Fibroblast of the conjunctiva (primary cell): ENCODE results near the gene PGAM2.

Source experiments
- DNase-seq: peaks from one replicate; pipeline ENCODE4 v3.0.0-alpha.2; 2010; ENCODE audit warnings: low read depth

PGAM2 gene

GRCh38 chr7:44082541-44083207 is 17.3 kb upstream of the PGAM2 start:
- peak; percentile 98 for DNase-seq

DNA sequence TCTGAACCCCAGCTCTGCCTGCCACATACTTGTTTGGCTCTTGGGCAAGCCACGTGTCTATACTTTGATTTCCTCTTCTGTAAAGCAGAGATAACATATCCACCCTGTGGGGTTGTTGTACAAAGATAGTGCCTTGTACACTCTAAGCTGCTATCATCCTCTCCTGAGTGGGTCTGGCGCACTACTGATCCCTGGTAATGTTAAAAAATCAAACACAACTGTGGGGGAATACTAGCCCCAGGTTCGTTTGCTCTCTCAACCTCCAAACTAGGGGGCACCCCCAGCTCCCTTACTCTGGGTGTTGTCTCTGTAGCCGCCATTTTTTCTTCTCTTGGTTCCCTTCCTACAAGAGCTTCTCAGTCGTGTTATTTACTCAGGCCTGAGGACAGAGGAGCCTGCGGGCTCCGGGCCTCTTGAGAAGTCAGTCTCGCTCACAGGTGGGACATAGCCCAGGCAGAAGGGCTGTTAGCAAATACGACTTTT is 15.9 kb upstream of the PGAM2 start:
- no peak for DNase-seq

GRCh38 chr7:44080686-44081265 is 15.4 kb upstream of the PGAM2 start:
- no peak for DNase-seq

DNA sequence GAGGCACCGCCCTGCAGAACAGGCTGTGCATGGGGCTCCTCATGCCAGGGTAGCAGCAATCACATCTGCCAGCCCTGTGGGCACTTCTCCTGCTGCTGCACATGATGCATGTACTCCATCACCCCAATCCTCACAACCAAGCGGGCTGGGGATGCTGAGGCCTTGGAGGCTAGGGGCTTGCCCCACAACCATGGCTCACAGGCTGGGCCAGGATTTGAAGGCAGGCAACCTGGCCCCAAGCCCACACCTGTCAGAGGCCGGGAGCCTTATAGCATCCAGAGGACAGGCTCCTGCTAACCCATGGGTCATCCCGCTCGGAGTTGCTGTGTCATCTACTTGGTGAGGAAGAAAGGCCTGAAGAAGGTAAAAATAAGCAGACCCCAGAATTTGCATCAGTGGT is 14.8 kb upstream of the PGAM2 start:
- DNase-seq: no peak

DNA sequence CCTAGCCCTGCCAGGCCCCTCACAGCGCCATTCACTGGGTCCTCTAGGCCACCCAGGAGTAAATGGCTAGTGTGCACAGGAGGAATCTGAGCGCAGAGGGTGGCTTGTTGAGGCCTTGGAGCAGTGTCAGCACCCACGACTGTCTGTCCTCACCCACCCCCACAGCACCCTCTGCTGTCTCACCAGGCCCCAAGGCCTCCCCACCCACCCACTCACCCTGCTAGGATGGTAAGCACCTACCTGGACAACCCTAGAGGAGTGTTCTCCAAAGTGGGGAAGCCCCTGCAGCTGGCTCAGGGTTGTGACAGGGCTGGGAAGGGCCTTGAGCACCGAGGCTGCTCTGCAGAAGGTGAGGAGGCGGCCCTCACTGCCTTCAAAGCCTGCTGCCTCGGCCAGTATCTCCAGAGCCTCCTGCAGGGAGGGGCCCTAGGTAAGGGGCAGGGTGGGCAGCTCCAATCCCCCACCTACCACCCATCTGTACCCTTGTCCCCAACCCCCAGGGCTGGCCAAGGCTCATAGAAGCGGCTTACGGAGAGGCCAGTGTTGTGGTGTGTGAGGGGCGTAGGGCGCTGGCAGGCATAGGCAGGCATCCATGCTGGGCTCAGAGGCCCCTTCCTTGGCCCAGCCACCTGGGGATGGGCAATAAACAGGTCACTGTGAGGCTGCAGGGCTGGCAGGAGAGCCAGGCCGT is 14.1 kb upstream of the PGAM2 start:
- no peak for DNase-seq

DNA sequence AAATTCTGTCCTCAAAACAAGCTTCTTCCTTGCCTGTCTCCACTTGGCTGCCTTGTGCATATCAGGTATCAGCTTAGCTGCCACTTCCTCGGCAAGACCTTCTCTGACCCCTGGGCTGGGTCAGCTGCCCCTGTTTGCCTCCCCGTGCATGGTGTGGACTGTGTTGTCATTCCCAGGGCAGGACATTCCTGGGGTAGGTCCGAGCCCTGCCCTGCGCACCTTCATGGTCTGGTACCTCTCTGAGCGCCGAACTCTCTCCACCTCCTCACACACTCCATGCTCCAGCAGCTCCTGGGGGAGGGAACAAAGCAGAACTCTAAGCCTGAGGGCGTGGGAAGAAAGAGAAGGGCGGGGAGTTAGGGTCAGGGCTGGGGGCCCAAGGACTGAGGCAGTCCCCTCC is 13.2 kb upstream of the PGAM2 start:
- DNase-seq: no peak

- DNase-seq: no peak
Measured at GRCh38 chr7:44077681-44078091, 12.3 kb upstream of the PGAM2 start.

DNA sequence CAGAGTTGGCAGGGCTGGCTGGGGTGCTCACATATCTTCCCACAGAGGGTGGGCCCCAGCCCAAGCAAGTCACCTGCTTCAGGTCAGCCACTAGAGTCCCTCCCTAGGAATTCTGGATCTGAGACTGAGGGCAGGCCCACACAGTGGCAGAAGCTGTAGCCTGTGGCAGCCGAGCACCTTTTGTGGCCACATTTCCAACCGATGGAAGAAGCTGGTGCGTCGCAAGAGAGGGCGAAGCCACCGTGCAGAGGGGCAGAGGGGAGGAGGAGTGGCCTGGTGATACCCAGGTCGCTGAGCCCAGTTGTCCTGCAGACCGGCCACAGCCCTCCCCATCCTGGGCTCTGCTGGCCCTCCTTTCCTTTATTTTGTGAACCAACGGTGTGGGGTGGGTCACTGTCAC is 11.7 kb upstream of the PGAM2 start:
- DNase-seq: no peak

GRCh38 chr7:44076101-44076895 is 10.9 kb upstream of the PGAM2 start:
- no peak for DNase-seq

- DNase-seq: no peak
Measured at GRCh38 chr7:44075296-44076075, 10.1 kb upstream of the PGAM2 start.

DNA sequence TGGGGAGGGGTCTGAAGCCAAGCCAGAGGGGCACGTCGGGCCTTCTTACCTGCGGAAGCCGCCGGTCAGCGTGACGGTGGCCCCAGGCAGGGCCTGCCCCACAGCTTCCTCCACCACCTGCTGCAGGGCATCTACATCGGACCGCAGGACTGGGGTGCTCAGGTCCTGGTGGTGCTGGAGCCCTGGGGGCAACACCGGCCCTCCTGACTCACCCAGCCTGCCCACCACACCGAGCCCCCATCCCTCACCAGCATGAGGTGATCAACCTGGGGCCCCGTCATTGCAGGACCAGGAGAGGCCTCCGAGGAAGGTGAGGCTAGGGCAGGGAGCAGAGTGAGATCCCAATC is 9.0 kb upstream of the PGAM2 start:
- no peak for DNase-seq

DNA sequence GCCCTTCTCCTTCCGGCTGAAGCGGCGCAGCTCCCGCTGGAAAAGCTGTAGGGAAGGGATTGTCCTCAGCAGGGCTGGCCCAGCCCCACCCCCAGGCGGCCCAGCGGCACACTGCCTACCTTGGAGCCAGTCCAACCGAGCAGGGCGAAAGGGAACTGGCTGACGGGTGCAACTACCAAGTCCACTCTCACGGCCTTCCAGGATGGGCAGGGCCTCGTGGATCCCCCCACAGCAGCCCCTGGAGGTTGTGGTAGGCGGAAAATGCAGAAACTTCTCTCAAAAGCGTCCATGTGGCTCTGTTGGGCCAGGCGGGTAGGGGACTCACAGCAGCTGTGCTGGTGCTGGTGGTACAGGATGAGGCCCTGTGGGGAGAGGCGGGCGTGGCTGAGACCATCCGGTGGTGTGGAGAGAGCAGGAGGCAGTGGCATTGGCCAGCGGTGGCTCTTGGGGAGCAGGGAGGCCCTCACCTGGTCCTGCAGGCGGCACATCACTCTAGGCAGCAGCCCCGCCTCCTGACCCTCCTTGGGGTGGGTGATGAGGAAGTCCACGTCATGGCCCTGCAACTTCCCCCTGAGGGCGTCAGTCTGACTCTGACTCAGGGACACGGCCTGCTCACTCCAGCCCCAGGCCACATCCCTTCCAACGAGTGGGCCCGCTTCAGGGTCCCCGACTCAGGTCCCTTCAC is 8.4 kb upstream of the PGAM2 start:
- DNase-seq: no peak

GRCh38 chr7:44072364-44073231 is 7.2 kb upstream of the PGAM2 start:
- DNase-seq: peak; percentile 75

- no peak for DNase-seq
Measured at GRCh38 chr7:44071726-44072363, 6.5 kb upstream of the PGAM2 start.

DNA sequence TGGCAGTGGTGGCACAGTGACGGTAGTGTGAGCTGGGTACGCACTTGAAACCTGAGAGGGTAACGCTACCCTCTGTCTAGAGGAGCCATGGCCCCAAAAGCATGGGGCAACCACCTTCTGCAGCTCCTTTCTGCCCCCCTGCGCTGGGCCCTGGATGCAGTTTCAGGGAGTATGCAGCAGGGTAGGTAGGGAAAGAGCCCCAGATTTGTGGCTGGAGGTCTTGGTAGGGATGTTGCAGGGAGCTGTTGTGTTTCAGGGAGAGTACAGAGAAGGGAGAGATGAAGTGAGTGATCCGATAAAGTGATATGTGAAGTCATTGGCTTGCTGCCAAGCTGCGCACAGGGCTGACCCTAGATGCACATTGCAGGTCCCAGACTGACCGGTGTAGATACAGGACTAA is 2.7 kb upstream of the PGAM2 start:
- DNase-seq: no peak

DNA sequence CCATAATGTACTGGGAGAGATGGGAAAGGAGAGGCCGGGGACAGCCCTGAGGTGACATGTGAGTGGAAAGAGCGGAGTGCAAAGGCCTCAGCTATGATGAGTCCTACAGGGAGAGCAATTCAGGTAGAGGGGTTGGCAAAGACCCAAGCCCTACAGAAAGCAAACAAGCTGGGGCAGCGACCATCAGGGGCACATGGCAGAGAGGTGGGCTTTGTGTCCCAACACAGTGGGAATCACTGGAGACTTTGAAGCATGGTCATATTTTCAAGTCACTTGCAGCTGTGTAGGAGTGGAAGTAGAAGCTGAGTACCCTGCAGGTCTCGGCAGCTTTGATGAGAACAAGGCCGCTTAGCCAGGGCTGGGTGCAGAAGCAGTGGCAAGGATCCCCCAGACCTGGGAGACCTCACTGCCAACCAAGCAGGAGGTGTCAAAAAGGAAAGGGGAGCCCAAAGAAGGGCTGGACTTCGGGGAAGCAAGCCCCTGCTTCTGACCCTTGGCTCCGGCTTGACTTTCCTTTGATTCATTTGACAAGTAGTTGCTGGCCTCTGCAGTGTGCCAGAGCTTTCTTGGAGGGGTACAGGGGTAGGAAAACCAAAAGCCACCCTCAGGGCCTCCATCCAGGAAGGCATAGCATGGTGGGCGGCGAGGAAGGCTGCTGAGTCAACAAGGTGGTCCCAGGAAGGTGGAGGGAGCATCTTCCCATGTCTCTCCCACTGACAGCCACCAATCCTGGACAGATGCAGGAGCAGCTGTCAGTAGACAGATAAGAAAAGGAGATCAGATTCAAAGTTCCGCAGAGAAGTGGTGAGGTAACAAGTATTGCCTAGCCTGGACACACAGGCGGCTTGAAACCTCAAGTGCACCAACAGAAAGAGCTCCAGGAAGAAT is 1.9 kb upstream of the PGAM2 start:
- no peak for DNase-seq

DNA sequence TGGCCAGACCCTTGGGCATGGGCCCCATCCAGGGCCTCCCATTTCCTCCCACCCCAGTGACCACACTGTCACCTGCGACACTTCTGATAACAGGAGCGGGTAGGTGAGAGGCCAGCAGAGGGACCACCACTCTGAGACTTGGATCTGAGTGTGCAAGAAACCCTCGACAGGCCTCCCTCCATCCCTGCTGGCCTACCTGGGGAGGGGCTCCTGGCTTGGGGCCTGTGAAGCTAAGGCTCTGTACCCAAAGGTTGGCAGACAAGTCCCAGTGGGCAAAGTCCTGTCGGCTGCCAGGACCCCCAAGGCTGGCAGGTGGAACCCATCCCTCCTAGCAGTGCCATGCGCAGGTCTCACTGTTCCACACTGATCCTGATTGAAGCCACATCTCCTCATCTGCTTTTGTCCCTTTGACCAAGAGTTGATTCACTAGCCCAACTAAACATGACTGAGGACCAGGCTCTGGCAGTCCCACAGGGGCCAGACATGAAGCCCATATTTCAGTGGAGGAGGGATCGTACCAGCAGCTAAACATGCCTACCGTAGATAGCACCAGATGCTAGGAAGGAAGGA is 1.2 kb upstream of the PGAM2 start:
- DNase-seq: no peak

DNA sequence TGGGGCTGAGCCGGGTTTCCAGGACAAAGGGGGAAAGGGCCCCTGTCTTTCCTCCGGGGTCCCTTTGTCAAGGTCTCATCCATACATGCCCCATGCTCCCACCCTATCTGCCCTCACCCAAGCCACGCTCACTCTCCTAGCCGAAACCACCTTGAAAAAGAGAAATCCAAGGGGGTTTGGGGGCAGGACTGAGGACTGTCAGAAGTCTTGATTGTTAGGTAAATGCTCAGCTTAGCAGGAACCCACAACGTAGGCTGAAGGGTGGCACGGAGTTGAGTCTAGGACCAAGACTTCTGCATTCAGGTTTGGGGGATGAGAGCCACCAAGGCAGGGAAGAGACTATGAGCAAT is 719 bp upstream of the PGAM2 start:
- no peak for DNase-seq
